ENCODE measurements around the gene CDKAL1.

GRCh38 chr6:20769631-20770030, 235.4 kb downstream of the CDKAL1 start:
- TF ChIP-seq CTCF (IDR thresholded peaks at IDR 0.05) (no peak), POLR2A (IDR thresholded peaks at IDR 0.05) (no peak)
